H1 (cell line): ENCODE results near the gene WASL. TPM values are rescaled to one million over a fixed set of nuclear protein-coding genes. Genes with fewer than 3 reads are reported as not detected.

Experiments
- BACH1 ChIP-seq: IDR thresholded peaks from 2 replicates; pipeline ENCODE4 v1.6.1; 2012; ENCODE audit warnings: low read length, improper control_type of control experiment
- BRCA1 ChIP-seq: IDR thresholded peaks from 2 replicates; pipeline ENCODE4 v1.6.1; 2012; ENCODE audit warnings: low read depth, low read length, improper control_type of control experiment
- CBX8 ChIP-seq: fragments of 300-800, 300-1000 bp; sonication (generic); IDR thresholded peaks from 2 replicates; pipeline ENCODE4 v1.7.1; 2016; ENCODE audit warnings: low read depth, low read length, borderline replicate concordance
- E2F6 ChIP-seq: IDR thresholded peaks from 2 replicates; pipeline ENCODE4 v1.6.1; 2012; ENCODE audit warnings: inconsistent platforms
- HDAC6 ChIP-seq: IDR thresholded peaks from one replicate; pipeline ENCODE4 v1.7.1; 2012; ENCODE audit warnings: low read depth, mild to moderate bottlenecking, inconsistent platforms, low read length, moderate library complexity
- RNF2 ChIP-seq: fragments of 200-900, 300-1000 bp; sonication (generic); IDR thresholded peaks from 2 replicates; pipeline ENCODE4 v1.7.1; 2016; ENCODE audit warnings: borderline replicate concordance, low read depth, mild to moderate bottlenecking, antibody characterized with exemption, low read length; ENCODE audit not compliant: poor library complexity, severe bottlenecking; ENCODE audit errors: missing control alignments
- USF2 ChIP-seq: IDR thresholded peaks from 2 replicates; pipeline ENCODE4 v1.6.1; 2011; ENCODE audit warnings: low read length, improper control_type of control experiment
- polyA plus RNA-seq, 7 experiments: library from polyadenylated mRNA; depleted of rRNA in 3 of 7; stranded (reverse) in 5 of 7; unstranded in 2 of 7; fragments of >200 nt in 5 of 7; fragments of 200-250 nt in 2 of 7; gene quantifications; 1 replicate in 5 of 7; 2 replicates in 1 of 7; 4 replicates in 1 of 7; pipeline versions ENCODE4 v1.2.1 to v1.2.3, GENCODE V29; 2011 to 2013; ENCODE audit warnings: missing spikeins in 2 of 7, mixed read lengths in 2 of 7
- total RNA-seq: library from RNA; stranded (reverse); fragmentation: NEBNext Ultra II Directional; extraction: Animal tissue kit (Norgen Biotek cat#: 25700); gene quantifications from 2 replicates; pipeline ENCODE4 v1.2.1, GENCODE V29; 2021

The WASL gene
- total and polyA plus RNA-seq, 2 of the 8 experiments (the other 6 are each of a cell fraction or from before 2014, with no cell fraction given), result 7.7 to 38.9 TPM

- TF ChIP-seq CBX8 (no peak), HDAC6 (no peak), USF2 (no peak), BRCA1 (no peak), E2F6 (no peak), BACH1 (no peak), RNF2 (no peak)
Measured at GRCh38 chr7:123745437-123745836, 3.4 kb downstream of the WASL start (continued).
